GM18502 (cell line): ENCODE results near the gene CDRT4.

Experiments
- ATAC-seq: cut with Tn5 transposase; IDR thresholded peaks from one replicate; pipeline ENCODE4 v1.9.1; 2021; ENCODE audit warnings: mild to moderate bottlenecking; ENCODE audit not compliant: unreplicated experiment, poor library complexity

CDRT4 gene

DNA sequence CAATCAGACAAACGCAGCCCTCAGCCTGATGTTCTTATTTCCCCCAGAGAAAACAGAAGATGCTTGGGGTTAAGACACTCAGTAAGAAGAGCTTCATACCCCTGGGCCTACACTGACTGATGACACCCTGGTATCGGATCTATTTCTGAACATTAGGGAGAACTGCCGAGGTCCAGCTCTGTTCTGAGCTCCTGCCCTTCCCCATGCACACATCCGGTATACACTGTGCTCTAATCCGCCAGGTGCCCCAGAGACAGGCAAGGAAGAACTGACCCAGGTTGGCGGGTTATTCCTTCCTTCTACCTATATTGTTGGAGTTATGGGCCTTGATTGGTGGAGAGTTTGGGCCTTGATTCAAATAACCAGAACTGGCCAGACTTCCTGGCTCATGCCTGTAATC is 68.0 kb downstream of the CDRT4 start:
- no peak for ATAC-seq

GRCh38 chr17:15398736-15399331 is 68.6 kb downstream of the CDRT4 start:
- no peak for ATAC-seq

DNA sequence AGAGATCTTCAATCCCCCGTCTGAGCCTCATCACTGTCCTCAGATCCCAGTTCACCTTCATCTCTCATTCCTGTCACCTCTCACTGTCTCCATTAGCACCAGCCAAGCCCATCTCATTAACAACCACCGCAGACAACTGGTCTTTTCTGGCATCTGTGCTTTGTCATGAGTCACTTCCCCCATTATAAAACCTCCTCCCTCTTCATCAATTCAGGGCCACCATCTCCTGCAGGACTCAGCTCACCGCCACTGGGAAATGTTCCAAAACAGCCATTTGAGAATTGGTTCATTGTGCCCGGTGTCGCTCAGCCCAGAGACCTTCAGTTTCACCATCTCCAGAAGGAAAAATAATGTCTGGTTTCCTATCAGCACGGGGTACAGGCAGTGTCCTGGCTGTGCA is 69.1 kb downstream of the CDRT4 start:
- ATAC-seq: no peak

- ATAC-seq: no peak
Measured at GRCh38 chr17:15397620-15398019, 69.8 kb downstream of the CDRT4 start.

DNA sequence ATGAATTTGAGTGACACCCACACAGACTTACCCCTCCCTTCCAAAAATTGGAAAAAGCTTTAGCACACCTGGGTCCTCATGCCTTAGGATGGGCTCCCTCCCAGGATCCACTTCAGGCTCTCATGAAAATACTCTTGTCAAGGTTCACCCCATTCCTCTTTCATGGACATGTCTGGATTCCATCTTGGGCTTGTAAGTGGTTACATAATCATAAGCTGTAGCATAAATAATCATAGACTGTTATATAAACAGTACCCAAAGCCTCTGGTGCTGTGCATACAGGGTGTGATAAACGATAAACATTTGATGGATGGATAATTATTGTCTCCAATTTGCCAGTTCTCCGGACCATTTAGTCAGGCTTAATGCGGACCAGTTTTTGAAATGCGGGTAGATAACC is 72.3 kb downstream of the CDRT4 start:
- ATAC-seq: no peak

DNA sequence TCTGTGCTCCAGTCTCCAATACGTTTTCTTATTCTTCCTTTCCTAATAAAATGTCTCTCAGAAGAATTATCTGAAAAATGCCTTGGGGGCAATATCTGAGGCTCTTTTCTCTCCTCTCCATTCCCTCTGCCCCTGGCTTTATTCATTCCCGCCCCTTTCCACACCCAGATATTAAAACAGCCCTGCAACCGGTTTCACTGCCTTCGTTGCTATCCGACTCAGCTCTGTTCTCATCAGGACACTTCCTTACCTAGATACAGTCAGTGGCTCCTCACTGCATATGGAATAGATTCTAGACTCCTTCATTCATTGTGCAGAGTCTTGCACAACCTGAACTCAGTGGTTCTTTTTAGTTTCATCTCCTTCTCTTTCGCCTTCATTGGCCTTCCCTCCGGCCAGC is 74.0 kb downstream of the CDRT4 start:
- ATAC-seq: no peak

DNA sequence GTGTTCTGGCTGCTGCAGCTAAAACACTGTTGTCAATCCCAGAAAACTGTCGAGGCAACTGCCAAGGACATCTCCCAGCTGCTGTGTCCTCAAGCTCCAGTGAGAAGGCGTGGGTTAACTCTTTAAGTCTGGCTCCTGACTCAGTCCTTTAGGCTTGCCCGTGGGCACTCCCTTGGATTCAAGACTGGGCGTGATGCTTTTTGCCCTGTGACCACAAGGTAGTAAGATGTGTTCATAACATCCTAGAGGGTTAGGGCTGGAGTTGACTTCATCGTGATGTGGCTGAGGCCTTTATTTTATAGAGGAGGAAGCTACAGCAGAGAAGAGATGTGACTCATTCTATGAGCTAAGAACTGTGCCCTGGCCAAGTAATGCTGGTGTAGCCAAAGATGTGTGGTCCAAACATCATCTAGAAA is 75.1 kb downstream of the CDRT4 start:
- ATAC-seq: no peak

GRCh38 chr17:15388356-15389041 is 78.9 kb downstream of the CDRT4 start:
- no peak for ATAC-seq

DNA sequence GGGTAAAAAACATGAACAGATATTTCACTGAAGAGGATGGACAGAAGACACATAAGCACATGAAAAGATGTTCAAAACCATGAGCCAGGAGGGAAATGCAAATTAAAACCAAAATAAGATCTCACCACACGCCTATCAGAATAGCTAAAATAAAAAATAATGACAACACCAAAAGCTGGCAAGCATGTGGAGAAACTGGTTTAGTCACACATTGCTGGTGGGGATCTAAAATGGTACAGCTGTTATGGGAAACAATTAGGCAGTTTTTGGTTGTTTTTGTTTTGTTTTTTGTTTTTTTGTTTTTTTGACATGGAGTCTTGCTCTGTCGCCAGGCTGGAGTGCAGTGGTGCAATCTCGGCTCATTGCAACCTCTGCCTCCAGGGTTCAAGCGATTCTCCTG is 81.3 kb downstream of the CDRT4 start:
- ATAC-seq: no peak
